Measurements from ENCODE around the gene CACTIN.
A peak's percentile ranks its signal among the peaks of the same experiment; 100 is the strongest.
"Not testable (repeated sequence)": the region's sequence is repeated elsewhere in the genome, so short reads cannot be mapped to it uniquely, and the experiment has no call there.

The CACTIN gene

DNA sequence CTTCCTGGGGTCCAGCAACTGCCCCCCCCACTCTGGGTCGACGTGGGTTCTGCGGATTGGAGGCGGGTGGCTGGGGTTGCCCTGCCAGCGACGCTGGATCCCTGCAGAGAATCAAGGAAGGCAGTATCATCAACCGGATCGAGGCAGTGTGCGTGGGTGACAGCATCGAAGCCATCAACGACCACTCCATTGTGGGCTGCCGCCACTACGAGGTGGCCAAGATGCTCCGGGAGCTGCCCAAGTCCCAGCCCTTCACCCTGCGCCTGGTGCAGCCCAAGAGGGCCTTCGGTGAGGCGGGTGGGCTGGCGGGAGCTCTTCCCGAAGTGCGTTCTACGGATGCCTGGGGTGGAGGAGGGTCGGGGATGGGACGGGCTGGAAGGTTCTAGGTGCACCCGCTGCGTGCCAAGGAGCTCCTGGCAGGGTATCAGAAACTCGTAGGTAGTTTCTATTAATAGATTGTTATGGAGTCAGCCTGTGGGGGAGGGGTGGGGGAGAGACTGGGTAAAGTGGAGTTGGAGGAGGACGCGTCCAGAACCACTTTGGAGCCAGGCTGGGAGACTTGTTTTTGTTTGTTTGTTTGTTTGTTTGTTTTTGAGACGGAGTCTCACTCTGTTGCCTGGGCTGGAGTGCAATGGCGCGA is 39.8 kb downstream of the CACTIN start:
- DNase-seq (ENCODE audit: low read depth): no peak

- DNase-seq (ENCODE audit: low read depth): peak; percentile 18
Observed at GRCh38 chr19:3586127-3586626, 40.4 kb downstream of the CACTIN start.

- DNase-seq (ENCODE audit: low read depth): no peak
Observed at GRCh38 chr19:3585301-3586126, 41.1 kb downstream of the CACTIN start, which contains the start of gene GIPC3. Gene GIPC3 (plus strand): TSS chr19:3585478. CDS start chr19:3585598, 120 bp downstream.

GRCh38 chr19:3584036-3584802 is 42.4 kb downstream of the CACTIN start:
- DNase-seq (ENCODE audit: low read depth): not testable (repeated sequence)

DNA sequence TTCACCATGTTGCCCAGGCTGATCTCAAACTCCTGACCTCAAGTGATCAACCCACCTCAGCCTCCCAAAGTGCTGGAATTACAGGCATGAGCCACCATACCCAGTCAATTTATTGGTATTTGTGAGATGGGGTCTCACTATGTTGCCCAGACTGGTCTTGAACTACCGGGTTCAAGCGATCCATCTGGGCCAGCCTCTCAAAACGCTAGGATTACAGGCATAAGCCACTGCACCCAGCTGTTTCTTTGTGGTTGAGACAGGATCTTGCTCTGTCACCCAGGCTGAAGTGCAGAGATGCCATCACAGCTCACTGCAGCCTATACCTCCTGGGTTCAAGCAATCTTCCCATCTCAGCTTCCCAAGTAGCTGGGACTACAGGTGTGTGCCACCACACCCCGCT is 44.8 kb downstream of the CACTIN start:
- not testable (repeated sequence) for DNase-seq (ENCODE audit: low read depth)

DNA sequence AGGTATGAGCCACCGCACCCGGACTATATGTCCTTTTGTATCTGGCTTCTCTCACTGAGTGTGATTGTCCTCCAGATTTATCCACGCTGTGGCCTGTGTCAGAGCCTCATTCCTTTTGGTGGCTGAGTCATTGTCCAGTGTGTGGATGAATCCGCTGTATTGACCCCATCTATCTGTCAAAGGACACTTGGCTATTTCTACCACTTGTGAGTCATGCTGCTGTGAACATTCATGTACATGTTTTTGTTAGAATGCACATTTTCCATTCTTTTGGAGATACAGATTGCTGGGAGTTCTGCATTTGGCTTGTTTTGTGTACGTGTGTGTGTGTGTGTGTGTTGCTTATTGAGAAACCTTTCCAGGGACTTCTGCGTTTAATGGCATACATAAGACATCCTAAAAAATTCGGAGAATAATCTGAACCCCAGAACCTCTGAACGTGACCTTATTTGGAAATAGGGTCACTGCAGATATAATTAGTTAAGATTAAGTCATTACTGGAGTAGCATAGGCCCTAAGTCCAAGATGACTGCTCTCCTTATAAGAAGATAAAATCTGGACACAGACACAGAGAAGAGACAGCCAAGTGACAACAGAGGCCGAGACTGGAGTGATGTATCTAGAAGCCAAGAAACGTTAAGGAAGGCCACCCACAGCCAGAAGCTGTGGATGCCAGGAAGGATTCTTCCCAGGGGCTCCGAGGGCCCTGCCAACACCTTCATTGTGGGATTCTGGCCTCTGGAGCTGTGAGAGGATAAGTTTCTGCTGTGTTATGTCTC is 46.2 kb downstream of the CACTIN start:
- DNase-seq (ENCODE audit: low read depth): peak; percentile 98

DNA sequence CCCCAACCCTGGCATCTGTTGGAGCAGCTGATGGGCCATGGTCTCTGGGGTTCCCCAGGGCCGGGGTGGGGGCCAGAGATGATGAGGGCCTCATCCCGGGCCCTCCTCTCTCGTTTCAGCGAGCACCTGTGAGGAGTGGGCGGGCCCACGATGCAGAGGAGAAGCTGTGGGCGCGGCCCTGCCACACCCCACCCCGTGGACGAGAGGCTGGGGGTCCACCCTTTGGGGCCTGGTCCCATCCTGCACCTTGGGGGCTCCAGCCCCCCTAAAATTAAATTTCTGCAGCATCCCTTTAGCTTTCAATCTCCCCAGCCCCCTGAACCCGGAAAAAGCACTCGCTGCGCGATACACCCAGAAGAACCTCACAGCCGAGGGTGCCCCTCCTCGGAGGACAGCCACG is 48.2 kb downstream of the CACTIN start:
- DNase-seq (ENCODE audit: low read depth): no peak

GRCh38 chr19:3577723-3578344 is 48.8 kb downstream of the CACTIN start:
- no peak for DNase-seq (ENCODE audit: low read depth)

GRCh38 chr19:3576696-3577443 is 49.7 kb downstream of the CACTIN start:
- peak; percentile 58 for DNase-seq (ENCODE audit: low read depth)

GRCh38 chr19:3575949-3576673 is 50.5 kb downstream of the CACTIN start:
- no peak for DNase-seq (ENCODE audit: low read depth)

DNA sequence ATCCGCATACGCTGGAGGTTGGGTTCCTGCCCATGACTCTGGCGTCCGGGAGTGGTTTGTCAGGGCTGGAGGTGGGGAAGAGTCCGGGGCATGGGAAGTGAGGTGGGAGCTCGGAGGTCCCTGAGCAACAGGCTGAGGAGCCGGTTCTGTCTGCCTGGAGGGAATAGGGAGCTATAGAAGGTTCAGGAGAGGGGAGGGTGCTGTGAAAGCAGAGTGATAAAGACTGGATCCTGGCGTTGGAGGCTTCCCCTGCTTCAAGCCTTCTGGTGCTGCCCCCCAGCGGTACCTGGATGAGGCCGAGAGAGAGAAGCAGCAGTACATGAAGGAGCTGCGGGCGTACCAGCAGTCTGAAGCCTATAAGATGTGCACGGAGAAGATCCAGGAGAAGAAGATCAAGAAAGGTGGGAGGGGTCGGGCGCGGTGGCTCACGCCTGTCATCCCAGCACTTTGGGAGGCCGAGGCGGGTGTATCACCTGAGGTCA is 51.3 kb downstream of the CACTIN start:
- DNase-seq (ENCODE audit: low read depth): peak; percentile 23

DNA sequence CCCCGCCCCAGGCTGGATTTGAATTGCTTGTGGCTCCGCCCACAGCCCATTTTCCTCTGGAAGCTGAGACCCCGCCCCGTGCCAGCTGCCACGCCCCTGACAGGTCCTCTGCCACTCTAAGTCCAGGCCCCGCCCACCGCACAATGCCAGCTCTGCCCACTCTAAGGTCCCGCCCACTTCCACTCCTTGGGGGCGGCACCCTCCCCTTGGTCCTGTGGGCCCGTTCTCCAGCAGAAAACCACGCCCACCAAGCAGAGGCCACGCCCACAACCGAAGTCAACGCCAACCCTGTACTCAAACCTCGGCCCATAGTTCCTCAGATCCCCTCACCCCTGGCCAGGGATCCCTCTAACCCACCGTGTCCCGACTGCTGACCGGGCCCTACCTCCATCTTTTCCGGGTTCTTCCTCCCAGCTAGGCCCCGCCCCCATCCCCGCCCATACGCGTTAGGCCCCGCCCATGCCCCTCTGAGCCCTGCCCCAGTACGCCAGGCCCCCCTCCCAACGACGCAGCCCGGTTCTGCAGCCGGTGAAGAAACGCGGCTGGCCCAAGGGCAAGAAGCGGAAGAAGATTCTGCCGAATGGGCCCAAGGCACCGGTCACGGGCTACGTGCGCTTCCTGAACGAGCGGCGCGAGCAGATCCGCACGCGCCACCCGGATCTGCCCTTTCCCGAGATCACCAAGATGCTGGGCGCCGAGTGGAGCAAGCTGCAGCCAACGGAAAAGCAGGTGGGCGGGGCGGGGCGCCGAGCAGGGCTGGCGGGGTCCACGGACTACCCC is 52.5 kb downstream of the CACTIN start:
- DNase-seq (ENCODE audit: low read depth): peak; percentile 97

DNA sequence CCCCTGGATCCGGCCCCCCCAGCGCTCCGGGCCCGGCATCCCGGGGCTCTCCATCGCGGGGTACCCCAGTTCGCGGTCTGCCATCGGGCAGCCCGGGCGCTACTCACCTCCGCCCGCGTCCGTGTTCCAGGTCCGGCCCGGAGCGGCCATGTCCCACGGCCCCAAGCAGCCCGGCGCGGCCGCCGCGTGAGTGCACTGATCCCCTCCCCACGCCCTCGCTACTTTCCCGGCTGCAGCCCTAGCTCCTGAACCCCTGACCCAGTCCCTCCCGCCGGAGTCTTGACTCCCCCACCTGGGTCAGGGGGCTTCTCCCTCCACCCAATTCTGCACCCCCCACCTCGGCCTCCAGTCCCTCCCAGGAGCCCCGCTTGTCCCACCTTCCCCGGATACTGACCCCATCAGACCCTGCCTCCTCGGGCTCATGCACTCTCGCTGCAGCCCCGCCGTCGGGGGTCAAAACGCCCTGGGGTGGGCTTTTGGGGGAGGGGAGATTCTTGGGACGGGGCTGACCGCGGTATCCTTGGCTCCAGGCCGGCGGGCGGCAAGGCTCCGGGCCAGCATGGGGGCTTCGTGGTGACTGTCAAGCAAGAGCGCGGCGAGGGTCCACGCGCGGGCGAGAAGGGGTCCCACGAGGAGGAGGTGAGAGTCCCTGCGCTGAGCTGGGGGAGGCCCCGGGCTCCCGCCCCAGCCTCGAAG is 53.3 kb downstream of the CACTIN start:
- no peak for DNase-seq (ENCODE audit: low read depth)

DNA sequence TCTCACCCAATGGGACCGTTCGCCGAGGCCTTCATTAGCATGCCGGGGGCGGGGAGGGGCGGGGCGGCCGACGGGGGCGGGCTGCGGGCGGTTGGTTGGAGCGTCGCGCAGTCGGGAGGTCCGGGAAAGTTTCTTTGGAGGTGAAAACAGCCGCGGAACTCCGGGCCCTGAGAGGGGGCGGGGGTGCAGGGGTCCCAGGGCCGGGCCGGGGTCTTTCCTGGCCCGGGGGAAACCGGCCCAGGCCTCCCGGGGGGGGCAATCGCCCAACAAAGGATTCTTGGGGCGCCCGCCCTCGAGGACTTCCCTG is 53.8 kb downstream of the CACTIN start, which contains the start of gene HMG20B:
HMG20B (plus strand) TSS at position 90 of the 307 bp plus-strand sequence. CDS start 366 bp downstream, outside the sequence.
- DNase-seq (ENCODE audit: low read depth): no peak

DNA sequence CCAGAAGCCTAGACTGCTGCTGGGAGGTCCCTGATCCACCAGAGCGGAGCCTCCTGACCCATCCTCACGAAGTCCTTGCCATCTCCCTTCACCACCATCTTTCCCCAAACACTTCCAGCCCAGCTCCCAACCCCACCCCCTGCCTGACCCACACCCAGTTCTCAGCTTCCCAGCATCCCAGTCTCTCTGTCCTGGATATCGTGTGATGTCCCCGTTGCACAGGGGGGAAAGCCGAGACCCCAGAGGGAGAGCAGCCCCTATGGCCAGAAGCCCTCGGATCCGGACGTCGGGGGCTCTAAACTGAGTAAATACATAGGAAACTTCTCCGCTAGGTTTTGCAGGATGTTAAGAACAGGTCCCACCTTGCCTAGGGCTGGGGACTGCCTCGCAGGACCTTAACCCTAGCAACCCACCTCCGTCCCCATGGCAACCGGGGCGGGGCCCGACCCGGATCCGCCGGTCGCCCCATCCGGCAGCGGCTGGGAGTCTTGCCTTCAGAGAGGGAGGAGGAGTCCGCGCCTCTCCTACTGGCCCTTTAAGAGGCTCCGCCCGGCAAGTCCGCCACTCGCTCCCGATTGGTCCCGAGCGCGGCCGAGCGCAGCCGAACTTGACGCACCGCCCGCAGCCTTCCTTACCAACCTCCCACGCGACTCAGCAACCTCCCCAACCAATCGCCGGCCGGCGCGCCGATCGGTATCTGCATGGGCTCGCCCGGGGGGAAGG is 54.3 kb downstream of the CACTIN start:
- DNase-seq (ENCODE audit: low read depth): peak; percentile 100

GRCh38 chr19:3570606-3571011 is 56.0 kb downstream of the CACTIN start:
- no peak for DNase-seq (ENCODE audit: low read depth)

DNA sequence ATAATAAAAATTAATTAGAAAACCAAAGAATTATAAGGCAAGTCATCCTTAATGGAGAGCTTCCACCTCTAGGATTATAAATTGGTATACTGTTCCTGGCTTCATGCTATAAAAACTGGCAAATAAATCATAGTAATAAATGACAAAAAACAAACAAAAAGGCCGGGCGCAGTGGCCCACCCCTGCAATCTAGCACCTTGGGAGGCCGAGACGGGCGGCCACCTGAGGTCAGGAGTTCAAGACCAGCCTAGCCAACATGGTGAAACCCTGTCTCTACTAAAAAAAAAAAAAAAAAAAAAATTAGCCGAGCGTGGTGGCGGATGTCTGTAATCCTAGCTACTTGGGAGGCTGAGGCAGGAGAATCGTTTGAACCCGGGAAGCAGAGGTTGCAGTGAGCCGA is 56.5 kb downstream of the CACTIN start:
- DNase-seq (ENCODE audit: low read depth): not testable (repeated sequence)
